H9 (cell line): ENCODE measurements around the gene MYLK4. TPM values are rescaled to one million over a fixed set of nuclear protein-coding genes. Genes with fewer than 3 reads are reported as not detected.

Source experiments
- DNase-seq: peaks from one replicate; pipeline ENCODE4 v3.0.0-alpha.2; 2017
- H2AFZ ChIP-seq: one replicate; pipeline ENCODE4 v1.6.1; 2013; ENCODE audit warnings: mild to moderate bottlenecking, low read length, control low read depth, moderate library complexity
- H2AK5ac ChIP-seq: 2 replicates; pipeline ENCODE4 v1.6.1; 2013; ENCODE audit warnings: low read length, control low read depth, mixed read lengths; ENCODE audit not compliant: insufficient read length
- H2BK120ac ChIP-seq: one replicate; pipeline ENCODE4 v1.6.1; 2013; ENCODE audit warnings: low read depth, mild to moderate bottlenecking, low read length, control low read depth, inconsistent platforms; ENCODE audit not compliant: poor library complexity, severe bottlenecking
- H2BK12ac ChIP-seq: 2 replicates; pipeline ENCODE4 v1.6.1; 2013; ENCODE audit warnings: low read length, control low read depth, mixed read lengths, low read depth; ENCODE audit not compliant: insufficient read length
- H2BK15ac ChIP-seq: 2 replicates; pipeline ENCODE4 v1.6.1; 2013; ENCODE audit warnings: low read depth, low read length, control low read depth
- H2BK20ac ChIP-seq: one replicate; pipeline ENCODE4 v1.6.1; 2013; ENCODE audit warnings: low read depth, mild to moderate bottlenecking, low read length, control low read depth, inconsistent platforms; ENCODE audit not compliant: poor library complexity, severe bottlenecking
- H2BK5ac ChIP-seq: 2 replicates; pipeline ENCODE4 v1.6.1; 2013; ENCODE audit warnings: low read length, control low read depth, mixed read lengths; ENCODE audit not compliant: insufficient read length
- H3K14ac ChIP-seq: 2 replicates; pipeline ENCODE4 v1.6.1; 2013; ENCODE audit warnings: low read length, control low read depth; ENCODE audit not compliant: insufficient read depth
- H3K18ac ChIP-seq: 2 replicates; pipeline ENCODE4 v1.6.1; 2013; ENCODE audit warnings: low read depth, mild to moderate bottlenecking, mixed read lengths, low read length, control low read depth; ENCODE audit not compliant: insufficient read length
- H3K23ac ChIP-seq: 2 replicates; pipeline ENCODE4 v1.6.1; 2013; ENCODE audit warnings: low read length, control low read depth, mixed read lengths, low read depth; ENCODE audit not compliant: insufficient read length
- H3K23me2 ChIP-seq: 2 replicates; pipeline ENCODE4 v1.6.1; 2013; ENCODE audit warnings: low read depth, mild to moderate bottlenecking, mixed read lengths, low read length, control low read depth; ENCODE audit not compliant: insufficient read length, poor library complexity, severe bottlenecking
- H3K27ac ChIP-seq: 2 replicates; pipeline ENCODE4 v1.5.1; 2013; ENCODE audit warnings: low read length, control low read depth, mixed read lengths, low read depth; ENCODE audit not compliant: insufficient read length
- H3K27me3 ChIP-seq: 2 replicates; pipeline ENCODE4 v1.6.1; 2013; ENCODE audit warnings: low read length, control low read depth, inconsistent platforms; ENCODE audit not compliant: insufficient read depth
- H3K4ac ChIP-seq: 2 replicates; pipeline ENCODE4 v1.6.1; 2013; ENCODE audit warnings: low read depth, mild to moderate bottlenecking, control low read depth, inconsistent platforms, low read length, moderate library complexity
- H3K4me1 ChIP-seq: 2 replicates; pipeline ENCODE4 v1.6.1; 2013; ENCODE audit warnings: low read length, control low read depth, inconsistent platforms; ENCODE audit not compliant: insufficient read depth
- H3K4me2 ChIP-seq: 2 replicates; pipeline ENCODE4 v1.6.1; 2013; ENCODE audit warnings: low read length, control low read depth, mixed read lengths; ENCODE audit not compliant: insufficient read length, insufficient read depth
- H3K56ac ChIP-seq: 2 replicates; pipeline ENCODE4 v1.6.1; 2013; ENCODE audit warnings: low read depth, mild to moderate bottlenecking, mixed read lengths, low read length, control low read depth; ENCODE audit not compliant: insufficient read length
- H3K79me1 ChIP-seq: 2 replicates; pipeline ENCODE4 v1.6.1; 2013; ENCODE audit warnings: low read depth, mild to moderate bottlenecking, moderate library complexity, low read length, control low read depth, inconsistent platforms; ENCODE audit not compliant: insufficient read depth, poor library complexity, severe bottlenecking
- H3K79me2 ChIP-seq: 2 replicates; pipeline ENCODE4 v1.6.1; 2013; ENCODE audit warnings: low read length, control low read depth, inconsistent platforms; ENCODE audit not compliant: insufficient read depth
- H3K9ac ChIP-seq: 2 replicates; pipeline ENCODE4 v1.6.1; 2013; ENCODE audit warnings: low read length, control low read depth, mixed read lengths; ENCODE audit not compliant: insufficient read length; ENCODE audit errors: extremely low read depth
- H3K9me3 ChIP-seq: one replicate; pipeline ENCODE4 v1.6.1; 2013; ENCODE audit warnings: low read depth, low read length, inconsistent platforms; ENCODE audit not compliant: control insufficient read depth
- H3T11ph ChIP-seq: one replicate; pipeline ENCODE4 v1.6.1; 2013; ENCODE audit warnings: mild to moderate bottlenecking, low read length, control low read depth, inconsistent platforms
- H4K20me1 ChIP-seq: one replicate; pipeline ENCODE4 v1.6.1; 2013; ENCODE audit not compliant: control insufficient read depth, insufficient read length, insufficient read depth
- H4K5ac ChIP-seq: 2 replicates; pipeline ENCODE4 v1.6.1; 2013; ENCODE audit warnings: low read depth, mild to moderate bottlenecking, mixed read lengths, low read length, control low read depth; ENCODE audit not compliant: insufficient read length
- H4K8ac ChIP-seq: replicated peaks from 2 replicates; pipeline ENCODE4 v1.6.1; 2013; ENCODE audit warnings: low read length, control low read depth, mixed read lengths, low read depth; ENCODE audit not compliant: insufficient read length
- H4K91ac ChIP-seq: 2 replicates; pipeline ENCODE4 v1.6.1; 2013; ENCODE audit warnings: low read depth, mild to moderate bottlenecking, moderate library complexity, mixed read lengths, low read length, control low read depth; ENCODE audit not compliant: insufficient read length
- H3K27ac Mint-ChIP-seq, 3 experiments: 2 replicates in 2 of 3; 3 replicates in 1 of 3; pipeline ENCODE4 v1.8.0; 2020 to 2021; ENCODE audit warnings: mixed read lengths in 3 of 3, mild to moderate bottlenecking in 1 of 3, moderate library complexity in 1 of 3
- H3K27me3 Mint-ChIP-seq: 2 replicates; pipeline ENCODE4 v1.8.0; 2021; ENCODE audit warnings: low read depth, mild to moderate bottlenecking, moderate library complexity, mixed read lengths
- H3K36me3 Mint-ChIP-seq, 3 experiments: 2 replicates in 2 of 3; 3 replicates in 1 of 3; pipeline ENCODE4 v1.8.0; 2020 to 2021; ENCODE audit warnings: low read depth in 3 of 3, mixed read lengths in 3 of 3; ENCODE audit not compliant: insufficient read depth in 1 of 3
- H3K4me1 Mint-ChIP-seq, 2 experiments: 2 replicates each; pipeline ENCODE4 v1.8.0; 2020; ENCODE audit warnings: mixed read lengths in 2 of 2
- H3K4me3 Mint-ChIP-seq, 2 experiments: 2 replicates in 1 of 2; 3 replicates in 1 of 2; pipeline ENCODE4 v1.8.0; 2020 to 2021; ENCODE audit warnings: mild to moderate bottlenecking in 2 of 2, mixed read lengths in 2 of 2, moderate library complexity in 1 of 2
- H3K9me3 Mint-ChIP-seq, 2 experiments: 2 replicates in 1 of 2; 3 replicates in 1 of 2; pipeline ENCODE4 v1.8.0; 2020; ENCODE audit warnings: mild to moderate bottlenecking in 2 of 2, mixed read lengths in 2 of 2, moderate library complexity in 1 of 2
- WGBS: extraction: QIAGEN DNeasy Blood & Tissue Kit; methylation state at CpG from one replicate; pipeline ENCODE4 v1.1.7; 2013; ENCODE audit warnings: missing lambda C conversion rate, low lambda C conversion rate, mixed read lengths; ENCODE audit not compliant: insufficient read length; ENCODE audit errors: extremely low coverage; 5-methylcytosine and 5-hydroxymethylcytosine counted together
- total RNA-seq: library from RNA; stranded (reverse); gene quantifications from 2 replicates; pipeline ENCODE4 v1.2.1, GENCODE V29; 2021
- TF ChIP-seq, protein P1 (sequence below): fragments of 200-600 bp; sonication (generic); conservative IDR thresholded peaks from 3 replicates; pipeline ENCODE4 v1.8.0; 2021; ENCODE audit warnings: antibody characterized with exemption, mild to moderate bottlenecking

The MYLK4 gene
- total RNA-seq, 1 experiment from 2014 or later = 0.28 TPM

DNA sequence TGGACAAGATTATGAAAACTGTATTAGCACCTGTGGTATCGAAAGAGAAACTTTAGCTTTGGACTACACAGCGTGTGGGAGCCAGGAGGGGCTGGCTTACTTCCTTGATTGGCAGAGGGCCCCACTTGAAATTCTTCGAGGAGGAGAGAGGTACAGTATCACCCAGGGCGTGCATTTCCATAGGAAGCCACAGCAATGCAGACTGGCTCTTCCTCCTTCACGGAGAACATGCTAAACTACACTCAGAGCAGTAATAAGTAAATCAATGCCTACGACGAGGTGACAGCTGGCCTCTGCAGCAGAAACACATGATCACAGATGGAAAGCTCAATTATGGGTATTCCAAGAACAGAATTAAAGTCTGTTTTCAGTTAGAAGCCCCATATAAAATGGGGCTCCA is 44.2 kb downstream of the MYLK4 start:
- Histone ChIP-seq H2AK5ac (no peak overlapping the region), H2BK120ac (no peak overlapping the region), H2BK12ac (no peak overlapping the region), H4K5ac (no peak overlapping the region), H3T11ph (no peak overlapping the region), H4K20me1 (no peaks in the 10 kb centered on the region), H3K79me2 (no peaks in the 10 kb centered on the region), H2BK5ac (no peak overlapping the region), H2BK20ac (no peak overlapping the region), H3K27me3 (no peaks in the 10 kb centered on the region), H3K23ac (no peak overlapping the region), H3K27ac (no peak overlapping the region), H3K4ac (no peak overlapping the region), H4K91ac (no peak overlapping the region), H2AFZ (no peak overlapping the region), H3K23me2 (no peaks in the 10 kb centered on the region), H4K8ac (no peak overlapping the region), H2BK15ac (no peak overlapping the region), H3K18ac (no peak overlapping the region), H3K9me3 (peaks cover 11% of the 10 kb centered on the region), H3K4me2 (no peak overlapping the region), H3K9ac (no peak overlapping the region), H3K4me1 (no peaks in the 10 kb centered on the region), H3K56ac (no peak overlapping the region), H3K79me1 (no peaks in the 10 kb centered on the region), H3K14ac (no peak overlapping the region)
- Mint-ChIP-seq H3K27ac (no peak overlapping the region), H3K27me3 (no peaks in the 10 kb centered on the region), H3K4me3 (no peak overlapping the region), H3K4me1 (peaks cover 13 to 16% of the 10 kb centered on the region in 2 experiments; a peak in 3 of 4 replicates), H3K36me3 (peaks cover 8 to 25% (median 22%) of the 10 kb centered on the region in 3 experiments), H3K9me3 (peaks cover 16 to 23% of the 10 kb centered on the region in 2 experiments)
- no CpG with 5 or more reads among the region's 7 CpGs for WGBS
- TF ChIP-seq, protein P1, sequence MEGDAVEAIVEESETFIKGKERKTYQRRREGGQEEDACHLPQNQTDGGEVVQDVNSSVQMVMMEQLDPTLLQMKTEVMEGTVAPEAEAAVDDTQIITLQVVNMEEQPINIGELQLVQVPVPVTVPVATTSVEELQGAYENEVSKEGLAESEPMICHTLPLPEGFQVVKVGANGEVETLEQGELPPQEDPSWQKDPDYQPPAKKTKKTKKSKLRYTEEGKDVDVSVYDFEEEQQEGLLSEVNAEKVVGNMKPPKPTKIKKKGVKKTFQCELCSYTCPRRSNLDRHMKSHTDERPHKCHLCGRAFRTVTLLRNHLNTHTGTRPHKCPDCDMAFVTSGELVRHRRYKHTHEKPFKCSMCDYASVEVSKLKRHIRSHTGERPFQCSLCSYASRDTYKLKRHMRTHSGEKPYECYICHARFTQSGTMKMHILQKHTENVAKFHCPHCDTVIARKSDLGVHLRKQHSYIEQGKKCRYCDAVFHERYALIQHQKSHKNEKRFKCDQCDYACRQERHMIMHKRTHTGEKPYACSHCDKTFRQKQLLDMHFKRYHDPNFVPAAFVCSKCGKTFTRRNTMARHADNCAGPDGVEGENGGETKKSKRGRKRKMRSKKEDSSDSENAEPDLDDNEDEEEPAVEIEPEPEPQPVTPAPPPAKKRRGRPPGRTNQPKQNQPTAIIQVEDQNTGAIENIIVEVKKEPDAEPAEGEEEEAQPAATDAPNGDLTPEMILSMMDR = no peak
- DNase-seq = no peak
